OCI-LY1 (cell line): Measurements from ENCODE around the gene MRPL38.

ENCODE experiments used
- H2AFZ ChIP-seq: fragments of 200-600 bp; sonication (generic), shearing (Covaris generic); 2 replicates; pipeline ENCODE4 v1.6.0; 2014; ENCODE audit warnings: antibody characterized with exemption, mild to moderate bottlenecking, low read length
- H3F3A ChIP-seq: fragments of 200-600 bp; sonication (generic), shearing (Covaris generic); 2 replicates; pipeline ENCODE4 v1.6.0; 2014; ENCODE audit warnings: mild to moderate bottlenecking, antibody characterized with exemption, low read length, moderate library complexity; ENCODE audit not compliant: insufficient read depth
- H3K27ac ChIP-seq: fragments of 200-600 bp; sonication (generic); 2 replicates; pipeline ENCODE4 v1.5.1; 2014; ENCODE audit warnings: low read length, mixed run types, mild to moderate bottlenecking, low read depth; ENCODE audit not compliant: poor library complexity, severe bottlenecking
- H3K27me3 ChIP-seq: fragments of 200-600 bp; sonication (generic); 2 replicates; pipeline ENCODE4 v1.6.0; 2014; ENCODE audit warnings: antibody characterized with exemption, mild to moderate bottlenecking, low read length, moderate library complexity; ENCODE audit not compliant: insufficient read depth
- H3K36me3 ChIP-seq: fragments of 200-600 bp; sonication (generic); 2 replicates; pipeline ENCODE4 v1.6.1; 2014; ENCODE audit warnings: mild to moderate bottlenecking, antibody characterized with exemption, low read length, moderate library complexity, mixed read lengths; ENCODE audit not compliant: insufficient read depth
- H3K4me1 ChIP-seq: fragments of 200-600 bp; sonication (generic); 2 replicates; pipeline ENCODE4 v1.5.1; 2014; ENCODE audit warnings: mild to moderate bottlenecking, low read length, moderate library complexity; ENCODE audit not compliant: insufficient read depth, severe bottlenecking
- H3K4me2 ChIP-seq: fragments of 200-600 bp; sonication (generic), shearing (Covaris generic); 2 replicates; pipeline ENCODE4 v1.6.1; 2014; ENCODE audit warnings: low read length
- H3K4me3 ChIP-seq: fragments of 200-600 bp; sonication (generic); 2 replicates; pipeline ENCODE4 v1.5.1; 2014; ENCODE audit warnings: low read length, low read depth, mild to moderate bottlenecking, mixed read lengths; ENCODE audit not compliant: poor library complexity, severe bottlenecking
- H3K79me2 ChIP-seq: fragments of 200-600 bp; shearing (Covaris generic); 2 replicates; pipeline ENCODE4 v1.6.1; 2016; ENCODE audit warnings: mixed run types, low read length, mixed read lengths; ENCODE audit not compliant: insufficient read depth
- H3K9ac ChIP-seq: fragments of 200-600 bp; sonication (generic), shearing (Covaris generic); 2 replicates; pipeline ENCODE4 v1.6.1; 2014; ENCODE audit warnings: mild to moderate bottlenecking, low read length, mixed read lengths
- H3K9me2 ChIP-seq: fragments of 200-600 bp; sonication (generic), shearing (Covaris generic); 2 replicates; pipeline ENCODE4 v1.6.1; 2014; ENCODE audit warnings: low read depth, mild to moderate bottlenecking, low read length, mixed read lengths
- H3K9me3 ChIP-seq: fragments of 200-600 bp; shearing (Covaris generic); 2 replicates; pipeline ENCODE4 v1.6.1; 2014; ENCODE audit warnings: low read length, mixed read lengths
- H4K20me1 ChIP-seq: fragments of 200-600 bp; sonication (generic), shearing (Covaris generic); 2 replicates; pipeline ENCODE4 v1.6.0; 2016; ENCODE audit warnings: mild to moderate bottlenecking, low read length; ENCODE audit not compliant: insufficient read depth
- CTCF ChIP-seq: fragments of 200-600 bp; sonication (generic), shearing (Covaris generic); IDR thresholded peaks from 2 replicates; pipeline ENCODE4 v1.5.1; 2017; ENCODE audit warnings: mild to moderate bottlenecking, antibody characterized with exemption, low read length, moderate library complexity, mixed read lengths
- EZH2 ChIP-seq: fragments of 200-600 bp; sonication (generic), shearing (Covaris generic); IDR thresholded peaks from 2 replicates; pipeline ENCODE4 v1.8.0; 2017; ENCODE audit warnings: borderline replicate concordance, mixed run types, mild to moderate bottlenecking, antibody characterized with exemption, low read length, moderate library complexity, mixed read lengths

Gene MRPL38

DNA sequence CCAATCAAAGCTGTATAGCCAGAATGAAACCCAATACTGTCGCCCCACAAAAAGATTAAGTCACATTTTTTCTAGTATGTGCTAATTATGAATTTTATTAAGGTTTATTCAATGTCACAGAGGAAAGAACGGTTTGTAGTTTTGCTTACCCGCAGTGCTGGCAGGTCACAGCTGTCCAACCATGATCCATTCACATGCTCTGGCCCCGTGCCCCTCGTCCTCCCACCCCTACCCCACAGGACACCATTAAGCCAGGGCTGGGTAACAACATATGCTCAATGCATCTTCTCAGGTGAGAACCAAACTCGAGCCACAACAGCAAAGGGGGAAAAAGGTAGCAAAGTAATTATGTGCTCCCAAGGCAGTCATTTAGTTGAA, 36.7 kb upstream of the MRPL38 start:
- Histone ChIP-seq H3K9me2 (no peaks in the 10 kb centered on the region), H3K4me1 (peaks cover 18% of the 10 kb centered on the region), H3K36me3 (peaks cover 6% of the 10 kb centered on the region; the same call in 1 of the 2 replicates), H3K27me3 (no peaks in the 10 kb centered on the region), H3F3A (0 out of 2 replicates have a peak, but pooled peaks cover 5% of the 10 kb centered on the region), H2AFZ (0 out of 2 replicates have a peak overlapping the region, but pooled peaks have one; percentile 12), H3K9me3 (no peaks in the 10 kb centered on the region), H3K27ac (no peak overlapping the region), H3K4me2 (peak overlapping the region; percentile 83), H4K20me1 (no peaks in the 10 kb centered on the region), H3K9ac (peak overlapping the region; percentile 97), H3K4me3 (peak overlapping the region; percentile 95), H3K79me2 (no peaks in the 10 kb centered on the region)
- TF ChIP-seq EZH2: no peak
- no peak for TF ChIP-seq CTCF

DNA sequence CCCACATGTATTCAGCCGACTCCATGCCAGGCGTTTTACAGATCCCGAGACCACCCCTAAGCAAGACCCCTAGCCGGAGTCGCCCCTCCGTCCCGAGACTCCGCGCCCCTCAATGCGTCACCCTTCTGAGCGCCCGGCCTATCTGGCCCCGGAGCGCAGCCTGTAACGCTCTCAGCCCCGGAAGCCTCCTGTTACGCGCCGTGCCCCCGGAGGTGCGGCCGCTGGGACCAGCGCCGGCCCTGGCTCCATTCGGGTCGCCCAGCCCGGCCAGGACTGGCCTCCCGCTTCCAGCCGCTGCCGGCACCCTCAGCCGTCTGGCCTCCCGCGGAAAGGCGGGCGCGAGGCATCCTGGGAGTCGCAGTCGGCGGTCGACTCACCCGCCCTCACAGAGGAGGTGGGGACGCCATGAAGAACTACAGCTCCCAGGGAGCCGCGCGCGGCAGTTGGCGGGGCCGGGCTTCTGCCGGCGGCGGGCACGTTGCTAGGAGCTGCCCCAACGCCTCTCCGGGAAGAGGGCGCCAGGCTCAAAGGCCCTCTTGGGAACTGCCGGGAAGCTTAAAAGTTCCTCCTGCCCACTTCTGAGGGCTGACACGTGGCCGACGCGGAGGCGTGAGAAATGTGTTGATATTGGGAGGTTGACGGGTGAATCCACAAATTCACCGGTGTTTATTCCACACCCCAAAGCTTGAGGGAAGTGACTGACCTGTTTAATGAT, 36.2 kb upstream of the MRPL38 start, which contains the start of gene FBF1:
Gene FBF1 (minus strand): TSS at position 316 of the 715 bp plus-strand sequence. CDS start 2,893 bp downstream, outside the sequence.
- 0 out of 2 replicates have a peak, but pooled peaks cover 5% of the 10 kb centered on the region for H3F3A ChIP-seq
- H3K4me1 ChIP-seq: peaks cover 18% of the 10 kb centered on the region
- peaks cover under 1% of the 10 kb centered on the region; the same call in 1 of the 2 replicates for H3K36me3 ChIP-seq
- H3K9ac ChIP-seq: peak within 1 kb of the TSS; percentile 97
- TF ChIP-seq CTCF (no peak), EZH2 (no peak)
- H3K4me3 ChIP-seq: peak within 1 kb of the TSS; percentile 95
- peak within 1 kb of the TSS; percentile 76 for H2AFZ ChIP-seq
- H3K9me3 ChIP-seq: no peaks in the 10 kb centered on the region
- H3K9me2 ChIP-seq: no peaks in the 10 kb centered on the region
- H3K27me3 ChIP-seq: no peaks in the 10 kb centered on the region
- peak within 1 kb of the TSS; percentile 7 for H3K27ac ChIP-seq
- H3K4me2 ChIP-seq: peak within 1 kb of the TSS; percentile 83
- H3K79me2 ChIP-seq: no peaks in the 10 kb centered on the region
- H4K20me1 ChIP-seq: no peaks in the 10 kb centered on the region

- Histone ChIP-seq H3K79me2 (no peaks in the 10 kb centered on the region), H3K27me3 (no peaks in the 10 kb centered on the region), H3K4me3 (no peak overlapping the region), H3K36me3 (no peaks in the 10 kb centered on the region), H2AFZ (no peak overlapping the region), H3K9ac (no peak overlapping the region), H3K4me2 (no peak overlapping the region), H3K4me1 (peaks cover 18% of the 10 kb centered on the region), H3F3A (no peaks in the 10 kb centered on the region), H4K20me1 (no peaks in the 10 kb centered on the region), H3K27ac (no peak overlapping the region), H3K9me2 (no peaks in the 10 kb centered on the region), H3K9me3 (no peaks in the 10 kb centered on the region)
- TF ChIP-seq EZH2 (no peak), CTCF (no peak)
Observed at GRCh38 chr17:75937652-75938051, 33.0 kb upstream of the MRPL38 start.
